Superior temporal gyrus (tissue), 1 donor: ENCODE measurements around the gene OSBPL10.

Source experiments
- DNase-seq: peaks from one replicate; pipeline ENCODE4 v3.0.0-alpha.2; 2016; ENCODE audit errors: extremely low spot score

The OSBPL10 gene

DNA sequence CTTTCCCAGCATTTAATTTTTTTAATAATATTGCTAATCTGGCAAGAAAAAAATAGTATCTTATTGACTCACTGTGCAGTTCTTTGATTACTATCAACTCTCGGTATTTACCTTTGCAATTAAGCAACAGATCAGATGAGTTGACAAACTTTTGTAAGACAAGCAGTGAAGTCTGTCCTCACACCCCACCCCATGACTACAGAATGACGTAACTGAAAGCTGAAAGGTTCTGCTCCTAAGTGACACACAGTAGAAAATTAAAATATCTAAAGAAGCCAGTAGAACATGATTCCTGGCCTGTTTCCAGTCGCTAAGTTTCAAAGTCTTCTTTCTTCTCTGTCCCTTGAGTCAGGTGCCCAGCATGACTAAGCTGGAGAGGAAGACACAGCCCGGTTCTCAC is 312.8 kb downstream of the OSBPL10 start:
- no peak for DNase-seq

DNA sequence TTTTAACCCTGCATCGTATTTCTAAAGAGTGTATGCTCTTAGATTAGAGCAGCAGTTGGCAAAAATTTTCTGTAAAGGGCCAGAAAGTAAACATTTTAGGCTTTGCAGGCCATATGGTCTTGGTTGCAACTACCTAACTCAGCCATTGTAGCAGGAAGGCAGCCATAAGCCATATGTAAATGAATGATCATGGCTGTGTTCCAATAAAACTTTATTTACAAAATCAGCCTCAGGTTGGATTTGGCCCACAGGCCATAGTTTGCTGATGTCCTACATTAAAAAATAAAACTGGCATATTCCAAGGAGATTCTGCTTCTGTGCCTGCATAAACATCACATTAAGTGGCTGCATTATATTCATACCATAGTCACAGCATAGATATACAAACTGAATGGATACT is 313.5 kb downstream of the OSBPL10 start:
- DNase-seq: no peak

DNA sequence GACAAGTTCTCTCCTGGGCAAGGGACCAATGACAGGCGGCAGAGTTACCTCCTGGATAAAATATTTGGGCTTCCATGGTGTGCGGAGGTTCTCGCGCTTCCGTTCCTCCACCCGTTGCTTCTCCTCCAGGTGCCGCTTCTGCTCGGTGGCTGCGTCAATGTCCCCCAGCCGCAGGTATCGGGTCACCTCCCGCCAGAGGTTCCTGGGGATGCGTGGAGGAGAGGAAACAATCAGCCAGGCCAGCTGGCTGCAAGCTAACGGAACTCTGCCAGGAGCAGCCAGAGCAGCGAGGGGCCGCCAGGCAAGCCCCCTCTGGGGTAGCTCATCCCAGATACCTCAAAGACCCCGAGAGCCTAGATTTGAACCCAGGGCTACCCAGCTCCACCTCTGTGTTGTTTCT is 317.0 kb downstream of the OSBPL10 start:
- no peak for DNase-seq

DNA sequence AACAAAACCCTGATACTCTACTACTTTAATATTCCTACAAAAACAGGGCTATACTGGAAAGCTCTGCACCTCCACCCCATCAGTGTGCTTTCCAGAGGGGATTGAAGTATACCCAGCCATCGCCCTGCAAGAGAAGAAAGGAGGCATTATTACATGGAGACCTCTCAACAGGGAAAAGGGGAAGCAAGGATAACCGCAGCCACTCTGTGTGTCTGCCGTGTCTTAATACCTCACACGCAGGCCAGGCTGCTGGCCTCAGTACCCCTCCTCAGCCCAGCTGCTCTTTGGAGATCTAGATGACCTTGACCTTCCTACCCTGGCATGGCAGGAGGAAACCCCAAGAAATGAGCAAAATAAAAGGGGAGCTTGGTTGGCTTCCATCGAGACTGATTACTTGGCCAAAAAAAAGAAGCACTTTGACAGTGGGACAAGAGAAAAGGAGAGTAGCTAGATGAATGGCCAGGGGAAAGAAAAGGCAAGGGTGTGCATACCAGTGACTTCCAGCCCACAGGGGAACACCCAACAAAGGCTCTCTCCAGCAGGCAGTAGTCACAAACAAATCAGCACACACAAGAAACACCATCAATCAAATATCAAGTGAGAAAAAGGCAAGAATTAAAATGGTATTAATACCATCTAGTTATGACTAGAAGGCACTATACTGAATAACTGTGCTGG is 318.9 kb downstream of the OSBPL10 start:
- DNase-seq: no peak

DNA sequence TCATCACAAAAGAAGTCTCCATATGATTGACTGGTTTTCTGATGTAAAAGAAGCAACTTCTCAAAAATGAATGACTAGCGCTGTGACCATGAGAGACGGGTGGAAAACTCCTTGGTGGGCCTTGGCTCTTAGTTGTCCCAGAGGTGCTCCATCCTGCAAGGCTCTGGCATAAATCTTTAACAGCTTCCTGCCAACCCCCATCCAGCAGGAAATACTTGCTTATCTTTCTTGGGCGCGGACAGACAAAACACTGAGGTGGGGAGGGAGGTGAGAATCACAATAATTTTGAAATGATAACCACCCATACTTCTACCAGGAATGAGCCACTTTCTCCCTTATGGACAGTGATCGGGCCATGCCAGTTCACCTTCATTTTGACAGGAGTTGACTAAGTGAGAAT is 319.8 kb downstream of the OSBPL10 start:
- no peak for DNase-seq

DNA sequence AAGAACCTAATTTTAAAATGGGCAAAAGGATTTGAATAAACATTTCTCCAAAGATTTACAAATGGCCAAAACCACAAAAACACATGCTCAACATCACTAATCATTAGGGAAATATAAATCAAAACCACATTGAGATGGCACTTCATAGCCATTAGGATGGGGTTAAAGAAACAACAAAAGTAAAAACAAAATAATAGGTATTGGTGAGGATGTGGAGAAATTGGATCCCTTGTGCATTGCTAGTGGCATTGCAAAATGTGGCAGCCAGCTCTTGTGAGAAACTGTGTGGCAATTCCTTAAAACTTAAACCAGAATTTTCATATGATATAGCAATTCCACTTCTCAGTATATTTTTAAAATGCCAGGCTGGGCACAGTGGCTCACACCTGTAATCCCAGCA is 321.8 kb downstream of the OSBPL10 start:
- no peak for DNase-seq

DNA sequence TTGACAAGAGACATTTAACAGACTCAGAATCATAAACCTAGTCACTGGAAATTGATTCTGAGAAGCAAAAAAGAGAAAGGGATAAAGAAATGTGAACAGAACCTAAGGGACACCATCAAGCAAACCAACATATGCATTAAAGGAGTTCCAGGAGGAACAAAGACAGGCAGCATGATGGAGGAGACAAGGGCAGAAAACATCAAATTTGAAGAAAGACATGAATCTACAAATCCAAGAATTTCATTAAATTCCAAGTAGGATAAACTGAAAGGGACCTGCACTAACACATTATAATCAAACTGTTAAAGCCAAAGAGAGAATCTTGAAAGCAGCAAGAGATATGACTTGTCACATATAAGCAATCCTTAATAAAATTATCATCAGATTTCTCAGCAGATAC is 326.1 kb downstream of the OSBPL10 start:
- no peak for DNase-seq

DNA sequence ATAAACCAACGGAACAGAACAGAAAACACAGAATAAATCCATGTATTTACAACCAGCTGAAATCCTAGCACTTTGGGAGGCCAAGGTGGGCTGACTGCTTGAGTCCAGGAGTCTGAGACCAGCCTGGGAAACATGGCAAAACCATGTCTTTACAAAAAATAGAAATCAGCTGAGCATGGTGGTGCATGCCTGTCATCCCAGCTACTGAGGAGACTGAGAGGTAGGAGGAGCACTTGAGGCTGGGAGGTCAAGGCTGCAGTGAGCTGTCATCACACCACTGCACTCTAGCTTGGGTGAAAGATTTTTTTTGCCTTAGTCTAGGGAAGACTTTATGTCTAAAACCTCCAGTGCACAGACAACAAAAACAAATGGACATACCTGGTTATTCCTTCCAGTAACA is 327.6 kb downstream of the OSBPL10 start:
- no peak for DNase-seq

DNA sequence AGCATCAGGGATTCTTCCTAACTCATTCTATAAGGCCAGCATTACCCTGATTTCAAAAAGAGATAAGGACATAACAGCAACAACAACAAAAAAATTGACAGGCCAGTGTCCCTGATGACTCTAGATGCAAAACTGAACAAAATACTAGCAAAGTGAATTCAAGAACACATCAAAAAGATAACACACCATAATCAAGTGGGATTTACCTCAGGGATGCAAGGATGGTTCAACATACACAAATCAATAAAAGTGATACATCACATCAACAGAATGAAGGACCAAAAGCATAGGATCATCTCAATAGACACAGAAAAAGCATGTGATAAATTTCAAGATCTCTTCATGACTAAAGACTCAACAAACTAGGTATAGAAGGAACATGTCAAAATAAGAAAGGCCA is 328.8 kb downstream of the OSBPL10 start:
- DNase-seq: no peak

DNA sequence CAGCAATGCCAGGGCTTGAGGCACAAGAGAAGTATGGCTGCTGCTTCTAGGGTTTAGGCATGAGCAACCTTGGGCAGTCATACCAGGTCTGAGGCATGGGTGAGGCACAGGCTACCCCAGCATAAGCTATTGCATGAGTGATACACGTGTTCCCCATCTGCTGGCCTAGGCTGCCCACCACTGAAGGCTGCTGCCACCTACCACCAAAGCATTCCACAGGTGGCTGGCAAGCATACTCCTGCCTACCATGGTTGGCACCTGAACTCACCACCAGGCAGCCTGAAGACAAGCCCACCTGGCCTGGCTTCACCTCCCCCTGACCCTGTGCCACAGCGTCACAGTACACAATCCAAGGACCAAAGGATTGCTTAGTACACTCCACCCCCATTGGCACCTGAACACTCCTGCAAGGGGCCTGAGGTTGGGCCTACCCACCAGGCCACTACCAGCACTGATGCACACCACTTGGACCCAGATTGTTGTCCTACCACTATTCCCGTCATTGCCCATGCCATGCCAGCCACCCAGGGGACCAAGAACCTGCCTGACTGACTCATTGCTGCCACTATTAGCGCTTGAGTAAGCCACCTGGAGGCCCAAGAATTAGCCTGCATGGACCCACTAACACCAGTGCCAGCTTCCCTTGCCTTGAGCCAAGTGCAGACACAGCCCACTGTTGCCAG is 332.6 kb downstream of the OSBPL10 start:
- DNase-seq: no peak

DNA sequence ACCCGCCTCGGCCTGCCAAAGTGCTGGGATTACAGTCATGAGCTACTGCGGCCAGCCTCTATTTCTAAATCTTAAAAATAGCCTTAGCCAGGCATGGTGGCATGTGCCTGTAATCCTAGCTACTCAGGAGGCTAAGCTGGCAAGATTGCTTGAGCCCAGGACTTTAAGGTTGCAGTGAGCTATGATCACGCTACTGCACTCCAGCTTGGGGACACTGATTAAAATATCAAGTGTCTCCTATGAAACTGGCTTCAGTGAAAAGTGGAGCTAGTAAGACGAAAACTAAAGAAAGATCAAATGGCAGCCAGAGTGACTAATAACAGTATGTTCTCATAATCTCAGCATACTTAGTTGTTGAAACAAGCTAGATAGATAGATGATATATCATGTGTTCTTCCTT is 335.8 kb downstream of the OSBPL10 start:
- no peak for DNase-seq

DNA sequence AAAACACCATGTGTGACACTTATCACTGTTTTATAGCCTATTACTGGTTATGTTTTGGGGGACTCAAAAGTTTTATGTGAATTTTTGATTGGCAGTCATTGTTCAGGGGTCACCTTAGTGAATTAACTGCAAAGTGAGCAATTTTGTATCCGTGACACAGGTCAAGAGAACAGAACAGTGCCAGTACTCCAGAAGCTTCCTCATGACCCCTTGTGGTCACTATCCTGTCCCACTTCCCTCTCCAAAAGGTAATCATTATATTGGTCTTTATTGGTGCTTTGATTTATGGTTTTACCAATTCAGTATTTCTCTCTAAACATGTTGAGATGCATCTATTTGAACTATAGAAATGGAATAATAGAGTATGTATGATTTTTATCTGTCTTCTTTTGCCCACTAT is 341.2 kb downstream of the OSBPL10 start:
- DNase-seq: no peak

DNA sequence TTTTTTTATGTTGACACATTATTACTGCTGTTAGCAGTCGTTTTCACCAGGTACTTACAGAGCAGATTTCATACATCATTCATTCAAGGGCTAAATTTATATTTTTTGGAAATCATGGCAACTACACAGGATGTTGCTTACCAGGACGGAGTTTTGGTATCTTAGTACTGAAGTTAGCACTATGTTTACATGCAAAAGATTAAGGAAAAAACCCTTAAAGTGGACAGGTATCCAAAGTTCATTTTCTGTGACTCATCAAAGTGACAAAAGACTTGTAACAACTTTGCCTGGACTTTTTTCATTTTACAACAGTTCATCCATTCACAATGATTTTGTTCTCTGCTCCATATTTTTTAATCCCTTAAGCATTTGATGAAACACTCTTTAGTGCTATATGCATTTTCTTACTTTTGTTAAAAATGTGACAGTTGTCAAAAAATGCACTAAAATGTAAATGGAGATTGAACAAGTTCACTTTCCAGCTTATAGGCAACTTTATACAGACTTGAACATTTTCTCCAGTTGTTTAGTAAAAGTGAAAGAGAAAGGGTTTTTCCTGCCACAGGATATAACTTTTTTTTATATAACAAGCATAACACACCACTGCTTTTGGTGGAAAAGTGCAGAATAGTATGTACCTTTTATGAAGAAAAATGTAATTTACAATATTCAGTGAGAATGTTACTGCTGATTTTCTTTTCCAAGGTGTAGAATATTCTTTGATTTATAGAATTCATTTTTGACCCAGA is 344.2 kb downstream of the OSBPL10 start:
- DNase-seq: no peak

DNA sequence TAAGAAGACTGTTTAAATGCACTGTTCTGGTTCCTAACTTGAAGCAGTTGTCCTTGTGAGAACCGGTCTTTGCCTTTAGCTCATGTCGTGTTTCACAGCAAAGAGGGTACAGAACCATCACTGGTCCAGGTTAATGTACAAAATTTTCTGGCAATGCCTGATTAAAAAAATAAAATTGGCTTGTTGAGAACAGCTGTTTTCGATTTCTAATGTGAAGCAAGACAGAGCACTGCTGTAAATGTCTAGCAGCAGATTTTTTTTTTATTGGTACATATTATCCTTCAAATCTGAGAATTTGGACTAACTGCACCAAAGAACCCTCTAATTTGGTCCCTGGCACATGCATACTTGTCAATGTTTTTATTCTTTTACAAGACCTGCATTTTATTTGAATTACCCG is 345.0 kb downstream of the OSBPL10 start:
- no peak for DNase-seq

DNA sequence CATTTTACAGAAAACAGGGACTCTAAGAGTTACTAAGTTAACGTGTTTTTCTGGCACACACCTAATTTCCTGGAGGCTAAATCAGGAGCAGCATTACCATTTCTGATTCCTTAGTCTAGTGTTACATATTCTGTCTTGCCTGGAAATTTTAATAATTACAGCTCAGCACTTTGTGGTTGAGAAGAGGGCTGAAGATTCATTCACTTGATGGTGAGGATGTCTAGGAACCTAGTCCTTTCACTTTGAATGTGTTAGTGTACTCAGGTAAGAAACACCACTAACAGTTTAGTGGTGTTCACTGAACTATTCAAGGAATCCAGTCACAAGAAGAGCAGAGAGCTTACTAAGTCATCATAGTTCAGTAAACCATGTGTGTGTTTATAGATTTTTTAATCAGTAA is 345.5 kb downstream of the OSBPL10 start:
- DNase-seq: no peak

DNA sequence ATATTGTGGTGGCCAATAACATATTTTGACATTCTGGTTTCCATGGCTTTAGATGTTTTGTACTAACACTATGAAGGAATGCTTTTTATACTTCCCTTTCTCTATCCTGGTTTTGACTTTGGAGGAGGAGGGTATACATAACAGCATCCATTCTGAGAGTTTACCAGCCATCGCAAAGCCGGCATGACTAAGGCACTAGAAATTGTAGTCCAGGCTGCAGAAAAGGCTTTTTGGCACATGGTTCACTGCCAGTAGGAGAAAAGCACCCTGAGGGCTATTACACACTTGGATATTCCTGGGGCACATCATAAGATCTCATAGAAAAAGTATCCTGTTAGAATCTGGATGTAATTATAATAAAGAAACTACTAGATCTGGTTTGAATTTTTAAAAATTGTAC is 346.6 kb downstream of the OSBPL10 start:
- DNase-seq: no peak

DNA sequence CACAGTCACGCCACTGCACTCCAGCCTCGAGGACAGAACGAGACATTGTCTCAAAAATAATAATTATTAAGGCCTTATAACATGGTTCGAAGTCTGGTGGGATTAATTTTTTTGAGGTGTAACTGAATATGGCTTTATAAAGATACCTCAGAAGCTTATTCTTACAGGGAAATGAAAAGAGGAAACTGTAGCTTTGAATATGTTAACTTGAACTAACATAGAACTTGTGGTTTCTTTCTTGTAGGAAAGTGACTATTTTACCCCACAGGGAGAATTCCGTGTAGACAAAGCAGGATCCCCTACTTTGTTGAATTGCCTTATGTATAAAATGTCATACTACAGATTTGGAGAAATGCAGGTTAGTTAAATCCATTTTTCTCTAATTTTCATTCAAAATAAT is 352.0 kb downstream of the OSBPL10 start:
- DNase-seq: no peak

DNA sequence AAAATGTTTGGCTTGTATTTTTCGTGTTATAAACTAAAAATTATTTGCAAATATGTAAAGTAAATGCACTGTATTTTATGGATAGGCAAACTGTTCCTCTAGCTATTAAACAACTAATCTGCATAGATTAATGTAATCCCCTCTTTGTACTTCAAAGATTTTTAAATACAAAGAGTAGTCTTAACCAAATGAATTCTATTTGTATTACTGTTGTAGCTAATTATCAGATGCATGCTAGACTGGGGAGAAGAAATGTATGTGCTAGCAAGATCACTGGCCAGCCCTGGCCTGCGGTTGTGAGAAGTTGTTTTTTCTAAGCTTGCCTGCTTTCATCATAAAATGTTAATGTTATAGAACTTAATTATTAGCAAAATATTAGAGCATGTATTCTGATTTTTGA is 355.7 kb downstream of the OSBPL10 start:
- DNase-seq: no peak

DNA sequence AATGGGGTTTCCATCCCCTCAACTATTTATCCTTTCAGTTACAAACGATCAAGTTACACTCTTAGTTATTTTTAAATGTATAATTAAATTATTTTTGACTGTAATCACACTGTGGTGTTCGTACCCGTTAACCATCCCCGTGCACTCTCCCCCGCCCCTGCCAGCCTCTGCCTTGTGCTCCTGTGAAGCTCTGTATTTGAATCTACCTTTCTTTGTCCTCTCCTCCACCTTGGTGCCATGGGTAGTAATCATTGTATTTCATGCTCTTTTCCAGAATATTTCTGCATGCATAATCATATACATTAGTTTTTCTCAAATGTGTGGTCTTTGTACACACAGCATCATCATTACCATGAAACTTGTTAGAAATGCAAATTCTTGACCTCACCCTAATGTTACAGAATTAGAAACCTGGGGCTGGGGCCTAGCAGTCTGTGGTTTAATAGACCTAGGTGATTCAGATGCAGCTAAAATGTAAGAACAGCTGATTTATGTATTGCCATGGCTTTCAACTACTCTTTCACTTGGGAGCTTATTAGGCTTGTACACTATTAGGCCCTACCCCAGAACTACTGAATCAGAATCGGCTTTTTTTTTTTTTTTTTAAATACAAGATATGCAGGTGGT is 356.9 kb downstream of the OSBPL10 start:
- DNase-seq: no peak

DNA sequence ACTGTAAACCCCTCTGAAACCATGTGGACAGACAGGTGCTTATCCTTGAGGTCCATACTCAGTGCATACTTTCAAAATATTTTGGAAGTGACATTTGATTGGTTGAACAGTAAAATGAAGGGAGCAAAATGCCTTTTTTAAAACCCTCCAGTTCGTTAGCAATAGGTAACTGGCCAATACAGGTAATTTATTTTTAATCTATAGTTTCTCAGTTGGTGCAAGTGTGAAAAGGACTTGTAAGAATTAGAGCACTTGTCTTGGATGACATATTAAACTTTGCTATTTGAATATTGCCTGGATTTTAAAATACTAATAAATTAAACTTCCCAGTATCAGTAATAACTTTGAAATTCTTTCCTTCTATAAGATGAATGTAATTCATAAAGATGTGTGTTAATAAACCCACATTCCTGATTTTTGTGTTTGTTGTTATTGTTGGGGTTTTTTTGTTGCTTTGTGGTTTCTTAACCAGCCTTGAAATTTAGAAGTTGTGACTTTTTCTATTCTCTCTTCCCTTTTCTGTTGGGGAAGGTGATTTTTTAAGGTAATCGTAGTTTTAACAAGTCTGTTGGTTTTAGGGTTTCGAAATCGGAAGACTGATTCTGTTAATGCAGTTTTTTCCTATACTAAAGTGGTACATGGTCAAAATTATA is 358.3 kb downstream of the OSBPL10 start:
- no peak for DNase-seq

DNA sequence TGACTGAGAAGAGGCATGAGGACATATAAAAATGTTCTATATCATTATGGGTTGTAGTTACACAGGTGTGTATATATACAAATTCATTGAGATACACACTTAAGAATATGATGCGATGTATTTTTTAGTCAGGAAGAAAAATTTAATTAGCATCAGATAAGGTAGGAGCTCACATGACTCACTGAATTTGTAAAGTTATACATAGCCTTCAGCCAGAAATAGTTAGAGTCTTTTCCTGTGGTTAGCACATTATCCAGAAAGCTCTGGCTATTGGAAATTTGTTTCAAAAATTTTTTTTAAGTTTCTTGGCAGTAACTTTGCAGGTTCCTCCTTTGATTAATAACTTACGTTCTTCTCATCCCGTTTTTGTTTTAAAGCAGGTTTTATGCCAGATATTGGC is 359.7 kb downstream of the OSBPL10 start:
- DNase-seq: no peak

DNA sequence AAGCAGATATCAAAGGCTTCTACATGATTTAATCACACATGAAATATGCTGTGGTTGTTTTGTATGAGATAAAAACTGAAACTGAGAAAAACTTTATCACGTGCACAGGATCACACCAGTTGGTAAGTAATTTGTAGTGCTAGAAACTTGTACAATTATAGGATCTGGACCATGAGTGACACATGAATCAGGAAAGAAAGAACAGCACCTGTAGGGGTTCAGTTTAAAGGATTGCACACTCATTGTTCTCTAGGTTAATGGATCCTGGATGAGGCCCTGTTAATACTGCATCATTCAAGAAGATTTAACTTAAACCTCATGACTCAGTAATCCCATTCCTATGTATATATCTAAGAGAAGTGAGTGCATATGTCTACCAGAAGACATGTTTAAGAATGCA is 360.4 kb downstream of the OSBPL10 start:
- DNase-seq: no peak
